ENCODE results near the gene NTM.

- TF ChIP-seq EZH2 (IDR thresholded peaks at IDR 0.05; ENCODE audit: borderline replicate concordance, low read depth, low read length, poor library complexity, severe bottlenecking) (no peak), CTCF (conservative IDR thresholded peaks at IDR 0.05; ENCODE audit: low read depth, low read length) (no peak)
Measured at GRCh38 chr11:131457163-131457562, 86.7 kb downstream of the NTM start.
